CD4-positive, alpha-beta T cell treated with Interleukin-6 at 100 ng/mL for 8 hours (primary cell): ENCODE measurements around the gene OR2D2.
"Not testable (repeated sequence)": the region's sequence is repeated elsewhere in the genome, so short reads cannot be mapped to it uniquely, and the experiment has no call there.

ENCODE experiments used
- DNase-seq: peaks from one replicate; pipeline ENCODE4 v3.0.0-alpha.2; 2020; ENCODE audit warnings: mixed read lengths, low spot score

The OR2D2 gene, protein sequence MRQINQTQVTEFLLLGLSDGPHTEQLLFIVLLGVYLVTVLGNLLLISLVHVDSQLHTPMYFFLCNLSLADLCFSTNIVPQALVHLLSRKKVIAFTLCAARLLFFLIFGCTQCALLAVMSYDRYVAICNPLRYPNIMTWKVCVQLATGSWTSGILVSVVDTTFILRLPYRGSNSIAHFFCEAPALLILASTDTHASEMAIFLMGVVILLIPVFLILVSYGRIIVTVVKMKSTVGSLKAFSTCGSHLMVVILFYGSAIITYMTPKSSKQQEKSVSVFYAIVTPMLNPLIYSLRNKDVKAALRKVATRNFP

DNA sequence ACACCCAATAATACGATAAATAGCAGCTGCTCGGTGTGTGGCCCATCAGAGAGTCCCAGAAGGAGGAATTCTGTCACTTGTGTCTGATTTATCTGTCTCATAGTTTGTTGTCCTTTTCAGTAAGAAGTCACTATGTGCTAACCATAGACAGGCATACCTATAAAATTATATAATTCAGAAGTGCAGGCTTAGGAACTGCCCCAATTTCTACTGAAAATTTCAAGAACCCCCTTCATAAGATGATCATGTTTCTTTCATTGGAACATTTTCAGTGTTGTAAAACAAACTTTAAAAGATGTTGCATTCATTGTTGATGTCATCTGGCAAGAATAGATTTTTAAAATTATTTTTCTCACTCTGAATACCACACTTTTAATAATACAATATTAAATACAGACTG, at the start of gene OR2D2:
TSS of gene OR2D2 (minus strand) at position 101 of the 400 bp plus-strand sequence. CDS start at position 101, 0 bp downstream.
- no peak for DNase-seq

DNA sequence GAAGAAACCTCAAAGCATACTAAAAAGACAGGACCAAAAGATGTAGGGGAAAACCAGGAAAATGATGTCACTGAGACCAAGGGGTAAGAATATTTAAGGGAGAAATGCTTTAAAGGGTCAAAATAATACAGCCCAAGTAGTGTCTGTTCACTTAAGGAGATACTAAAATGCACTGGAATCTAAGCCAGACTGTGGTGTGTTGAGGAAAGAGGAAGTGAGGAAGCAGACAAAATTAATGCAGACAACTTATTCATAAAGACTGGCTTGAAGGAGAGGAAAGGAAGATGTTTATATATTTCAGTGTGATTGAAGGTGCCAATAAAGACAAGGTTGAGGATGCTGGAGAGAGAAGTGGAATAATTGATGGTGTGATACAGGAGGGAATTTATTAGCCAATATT, 49.7 kb upstream of the OR2D2 start:
- DNase-seq = no peak

DNA sequence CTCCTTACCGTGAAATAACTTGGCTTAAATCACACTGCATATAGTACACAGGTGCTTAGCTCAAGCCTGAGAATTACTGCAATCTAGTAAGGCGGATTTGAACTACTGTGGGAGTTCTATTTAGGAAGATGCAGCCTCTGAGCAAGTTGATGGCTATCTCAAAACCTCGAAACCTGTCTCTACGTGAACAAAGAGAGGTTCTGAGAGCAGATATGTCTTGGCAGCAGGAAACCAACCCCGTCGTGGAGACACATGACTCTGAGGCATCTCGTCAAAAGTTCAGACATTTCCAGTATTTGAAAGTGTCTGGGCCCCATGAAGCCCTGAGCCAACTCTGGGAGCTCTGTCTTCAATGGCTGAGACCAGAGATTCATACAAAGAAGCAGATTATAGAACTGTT, 39.8 kb upstream of the OR2D2 start:
- DNase-seq = no peak

DNA sequence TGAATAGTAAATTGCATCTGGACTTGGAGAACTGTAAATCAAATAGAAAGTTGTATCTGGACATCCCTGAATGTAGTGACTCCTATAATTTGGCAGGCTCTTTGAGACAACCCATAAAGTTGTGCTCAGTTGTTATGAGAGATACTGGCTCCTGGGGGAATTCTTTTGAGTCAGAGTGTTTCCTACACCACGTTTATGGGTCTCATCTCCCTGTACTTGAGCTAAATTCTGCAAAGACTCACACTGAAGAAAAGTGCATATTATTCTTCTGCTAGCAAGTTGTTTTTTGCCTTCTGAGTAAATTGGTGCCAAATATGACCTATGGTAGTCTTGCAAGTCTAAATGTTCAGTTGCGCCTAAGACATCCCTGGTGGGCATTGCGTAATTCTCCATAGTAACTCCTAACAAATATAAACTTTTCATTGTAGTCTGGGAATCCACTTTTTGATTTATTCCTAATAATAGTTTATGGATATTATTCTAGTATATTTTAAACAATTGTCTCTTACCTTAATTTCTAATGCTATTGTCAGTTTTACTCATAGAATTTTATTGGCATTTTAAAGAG, 38.9 kb upstream of the OR2D2 start:
- no peak for DNase-seq

DNA sequence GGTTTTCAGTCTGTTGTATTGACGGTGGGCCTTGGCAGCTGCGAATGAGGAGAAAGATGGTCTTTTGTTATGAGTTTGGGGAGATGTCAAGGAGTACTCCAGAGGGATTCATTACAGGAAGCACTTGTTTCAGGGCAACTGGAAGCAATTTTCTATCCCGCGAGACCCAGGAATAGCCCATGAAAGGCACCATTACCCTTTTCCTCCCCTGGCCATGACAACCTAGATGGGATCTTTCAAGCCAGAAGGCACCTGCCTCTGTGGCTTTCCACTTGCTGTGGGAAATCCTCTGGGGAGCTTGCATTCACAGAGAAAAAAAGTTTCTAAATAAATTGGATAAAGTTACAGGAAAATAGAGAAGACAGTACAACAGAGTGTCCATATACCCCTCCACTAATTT, 36.6 kb upstream of the OR2D2 start:
- DNase-seq = no peak

DNA sequence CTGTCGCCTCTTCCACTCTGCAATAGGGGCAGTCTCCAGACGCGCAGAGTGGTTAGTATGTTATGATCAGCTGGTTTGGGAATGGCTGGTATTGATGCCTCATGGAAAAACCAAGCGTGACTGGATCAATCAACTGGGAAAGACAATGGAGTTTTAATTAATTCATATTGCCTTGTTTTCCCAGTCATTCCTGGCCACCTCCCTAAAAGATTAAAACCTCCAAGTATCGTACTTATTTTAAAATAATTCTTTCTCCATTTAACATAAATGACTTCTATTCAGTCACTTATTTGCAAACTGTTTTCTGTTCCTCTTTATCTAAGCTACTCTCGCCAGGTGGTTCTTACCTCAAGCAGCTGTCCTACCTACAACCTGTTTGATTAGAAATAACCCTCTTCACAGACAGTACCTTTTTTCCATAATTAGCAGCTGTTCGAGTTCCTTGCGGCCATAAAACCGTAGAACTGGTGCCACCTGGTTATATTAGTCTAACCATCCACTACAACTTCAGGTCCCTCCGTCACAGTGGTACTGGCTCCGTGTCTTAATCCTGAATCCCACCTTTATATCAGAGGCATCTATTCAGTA, 34.8 kb upstream of the OR2D2 start:
- DNase-seq = no peak

DNA sequence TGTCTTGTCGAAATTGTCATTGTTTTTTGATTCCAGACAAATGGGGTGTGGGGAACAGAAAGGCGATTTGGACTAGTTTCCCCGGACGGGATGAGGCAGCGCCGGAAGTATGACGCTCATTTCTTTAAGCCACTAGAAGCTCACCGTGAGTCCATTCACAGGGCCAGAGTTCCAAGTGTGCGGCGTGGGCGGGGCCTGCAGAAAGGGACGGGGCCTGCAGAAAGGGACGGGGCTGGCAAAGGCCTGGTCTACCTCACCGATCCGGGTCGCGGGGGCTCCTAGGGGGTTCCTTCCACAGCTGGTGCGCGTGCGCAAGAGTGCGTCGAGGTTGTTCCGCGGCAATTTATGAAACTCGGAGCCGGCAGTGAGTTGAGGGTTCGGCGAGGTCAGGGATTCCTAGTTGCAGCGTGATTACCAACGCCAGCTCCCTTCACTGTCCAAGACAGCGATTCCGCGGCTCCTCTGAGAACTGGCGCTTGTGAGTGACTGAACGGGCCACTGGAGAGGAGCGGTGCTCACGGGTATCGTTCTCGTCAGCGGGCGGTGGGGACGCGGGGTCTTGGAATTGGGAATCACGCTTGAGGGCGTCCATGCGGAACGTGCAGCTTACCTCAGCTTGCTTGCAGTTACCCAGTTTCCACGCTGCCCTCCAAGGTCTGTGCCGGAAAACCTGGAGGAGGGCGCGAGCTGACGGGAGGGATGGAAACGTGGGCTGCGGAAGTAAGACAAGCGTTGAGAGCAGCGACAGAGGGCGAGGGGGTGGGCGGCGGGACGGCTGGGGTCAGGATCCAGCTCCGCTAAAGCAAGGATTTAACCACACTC, 34.1 kb upstream of the OR2D2 start, which contains the start of gene ZNF215:
TSS of gene ZNF215 (plus strand) at position 219 of the 822 bp plus-strand sequence. CDS start 5,847 bp downstream, outside the sequence.
- peak; percentile 26 for DNase-seq

DNA sequence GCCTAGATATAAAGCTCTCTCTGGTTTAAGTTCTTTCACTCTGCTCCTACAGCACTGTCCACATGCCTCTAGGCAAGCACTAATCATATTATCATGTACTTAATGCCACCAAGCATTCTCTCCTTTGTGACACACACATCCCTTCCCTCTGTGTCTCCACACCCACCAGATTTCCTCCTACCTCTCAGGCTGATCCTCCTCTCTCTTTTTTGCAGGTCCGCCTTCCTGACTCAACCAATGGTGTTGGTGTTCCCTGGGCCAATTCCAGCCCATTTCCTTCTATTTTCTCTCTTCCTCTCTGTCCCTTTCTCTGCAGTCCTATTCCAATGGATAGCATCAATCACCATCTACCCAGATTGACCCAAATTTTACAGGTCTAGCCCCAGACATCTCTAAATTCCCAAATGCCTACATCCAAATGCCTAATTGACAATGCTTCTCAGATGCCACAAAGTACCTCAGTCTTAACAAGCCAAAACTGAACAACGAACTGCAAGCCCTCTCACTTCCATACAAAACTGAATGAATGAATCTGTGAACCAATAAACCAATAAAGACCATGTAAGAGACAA, 33.4 kb upstream of the OR2D2 start:
- no peak for DNase-seq

DNA sequence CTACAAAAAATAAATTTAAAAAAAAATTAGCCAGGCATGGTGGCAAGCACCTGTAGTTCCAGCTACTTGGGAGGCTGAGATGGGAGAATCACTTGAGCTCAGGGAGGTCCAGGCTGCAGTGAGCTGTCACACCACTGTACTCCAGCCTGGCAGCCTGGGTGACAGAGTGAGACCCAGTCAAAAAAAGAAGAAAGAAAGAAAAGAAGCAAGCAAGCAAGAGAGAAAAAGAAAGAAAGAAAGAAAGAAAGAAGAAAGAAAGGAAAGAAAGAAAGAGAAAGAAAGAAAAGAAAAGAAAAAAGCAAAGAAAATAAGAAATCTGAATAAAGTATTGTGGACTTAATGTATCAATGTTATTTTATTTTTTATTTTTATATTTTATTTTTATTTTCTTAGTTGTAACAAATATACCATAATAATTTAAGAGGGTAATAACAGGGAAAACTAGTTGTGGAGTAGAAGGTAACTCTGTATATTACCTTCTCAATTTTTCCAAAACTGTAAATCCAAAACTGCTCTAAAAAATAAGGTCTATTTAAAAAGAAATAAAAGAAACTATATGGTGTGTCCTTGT, 32.8 kb upstream of the OR2D2 start:
- DNase-seq = no peak

DNA sequence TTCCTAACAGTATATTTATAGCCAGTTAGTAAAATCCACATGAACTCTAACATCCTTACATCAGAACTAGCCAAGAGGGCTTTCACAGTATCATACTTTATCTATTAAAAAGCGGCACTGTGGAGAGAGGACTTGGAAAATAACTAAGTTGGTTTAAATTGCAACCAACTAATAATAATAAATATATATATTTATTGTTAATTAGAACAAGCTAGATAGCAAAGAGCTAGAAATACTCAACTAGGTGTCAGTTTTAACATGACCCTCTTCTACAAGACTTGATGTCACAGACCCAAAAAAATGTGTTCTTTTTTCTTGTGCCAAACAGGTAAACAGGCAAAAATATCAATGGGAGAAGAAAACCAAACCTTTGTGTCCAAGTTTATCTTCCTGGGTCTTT, 28.4 kb upstream of the OR2D2 start, which contains the start of gene OR2D3:
TSS of gene OR2D3 (plus strand) at position 301 of the 400 bp plus-strand sequence. CDS start at position 301, 0 bp downstream.
- no peak for DNase-seq

DNA sequence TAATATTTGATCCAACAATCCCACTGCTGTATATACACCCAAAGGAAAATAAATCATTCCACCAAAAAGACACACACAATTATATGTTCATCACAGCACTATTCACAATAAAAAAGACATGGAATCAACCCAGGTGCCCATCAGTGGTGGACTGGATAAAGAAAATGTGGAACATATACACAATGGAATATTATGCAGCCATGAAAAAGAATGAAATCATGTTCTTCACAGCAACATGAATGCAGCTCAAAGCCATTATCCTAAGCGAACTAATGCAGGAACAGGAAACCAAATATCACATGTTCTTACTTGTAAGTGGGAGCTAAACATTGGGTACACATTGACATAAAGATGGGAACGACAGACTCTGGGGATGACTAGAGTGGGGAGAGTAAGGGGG, 27.4 kb upstream of the OR2D2 start:
- DNase-seq = no peak

DNA sequence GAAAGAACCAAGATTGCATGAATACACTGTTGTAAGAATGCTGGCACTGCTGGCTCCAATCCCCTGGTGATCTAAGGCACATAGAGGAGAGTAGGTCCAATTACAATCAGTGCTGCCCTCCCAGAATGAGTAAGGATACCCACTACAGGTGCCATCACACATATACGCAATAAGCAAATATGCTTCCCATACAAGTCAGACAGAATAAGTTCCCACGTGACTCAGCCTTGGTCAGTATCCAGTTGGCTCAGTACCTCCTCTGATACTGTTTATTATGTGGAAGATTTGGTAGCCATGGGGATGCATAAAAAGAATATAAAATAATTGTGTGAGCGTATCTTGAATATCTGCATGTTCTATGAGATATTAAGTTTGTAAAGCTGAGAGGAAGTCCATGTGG, 19.6 kb upstream of the OR2D2 start:
- no peak for DNase-seq

DNA sequence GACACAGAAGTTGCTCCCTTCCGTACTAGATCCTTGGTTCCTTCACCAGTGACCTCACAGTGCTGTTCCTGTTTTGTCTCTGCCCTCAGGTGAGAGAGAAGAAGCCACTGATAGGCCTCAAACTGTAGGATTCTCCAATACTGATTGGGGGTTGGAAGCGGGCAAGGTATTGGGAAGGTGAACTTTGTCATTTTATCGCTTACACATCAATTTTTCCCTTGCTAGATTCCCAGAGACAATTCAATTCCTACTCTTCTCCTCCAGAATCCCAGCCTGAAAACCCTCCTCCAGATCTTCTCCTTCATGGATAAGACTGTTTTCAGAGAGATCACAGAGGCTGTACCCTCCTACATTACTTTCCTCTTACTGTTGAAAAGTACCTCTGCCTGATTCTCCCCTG, 19.1 kb upstream of the OR2D2 start:
- DNase-seq = no peak

DNA sequence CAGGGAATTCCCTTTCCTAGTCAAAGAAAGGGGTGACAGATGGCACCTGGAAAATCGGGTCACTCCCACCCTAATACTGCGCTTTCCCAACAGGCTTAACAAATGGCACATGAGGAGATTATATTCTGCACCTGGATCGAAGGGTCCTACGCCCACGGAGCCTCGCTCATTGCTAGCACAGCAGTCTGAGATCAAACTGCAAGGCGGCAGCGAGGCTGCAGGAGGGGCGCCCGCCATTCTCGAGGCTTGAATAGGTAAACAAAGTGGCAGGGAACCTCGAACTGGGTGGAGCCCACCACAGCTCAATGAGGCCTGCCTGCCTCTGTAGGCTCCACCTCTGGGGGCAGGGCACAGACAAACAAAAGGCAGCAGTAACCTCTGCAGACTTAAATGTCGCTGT, 12.5 kb upstream of the OR2D2 start:
- not testable (repeated sequence) for DNase-seq

DNA sequence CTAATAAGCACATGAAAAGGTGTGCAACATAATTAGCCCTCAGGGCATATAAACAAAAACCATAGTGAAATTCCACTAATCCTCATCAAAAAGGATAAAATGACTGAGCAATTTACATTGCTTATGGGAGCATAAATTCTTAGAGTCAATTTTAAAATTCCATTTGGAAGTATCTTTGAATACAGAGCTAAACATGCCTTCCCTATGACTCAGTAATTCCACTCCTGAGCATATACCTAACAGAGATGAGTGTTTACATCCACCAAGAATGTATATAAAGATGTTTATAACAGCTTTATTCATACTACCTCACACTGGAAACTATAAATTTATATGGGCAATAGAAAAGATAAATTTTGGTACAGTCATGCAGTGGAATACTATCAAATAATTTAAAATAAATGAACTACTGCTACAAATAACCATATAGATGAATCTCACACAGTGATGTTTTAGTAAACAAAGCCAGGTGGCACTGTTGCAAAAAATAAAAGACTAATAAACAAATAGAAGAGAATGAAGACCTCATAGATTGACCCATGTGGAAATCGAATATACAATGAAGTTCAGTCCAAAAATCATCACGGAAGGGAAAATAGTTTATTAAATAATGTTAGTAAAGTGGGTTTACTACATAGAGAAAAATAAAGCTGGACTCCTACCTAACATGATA, 8.2 kb upstream of the OR2D2 start:
- no peak for DNase-seq

DNA sequence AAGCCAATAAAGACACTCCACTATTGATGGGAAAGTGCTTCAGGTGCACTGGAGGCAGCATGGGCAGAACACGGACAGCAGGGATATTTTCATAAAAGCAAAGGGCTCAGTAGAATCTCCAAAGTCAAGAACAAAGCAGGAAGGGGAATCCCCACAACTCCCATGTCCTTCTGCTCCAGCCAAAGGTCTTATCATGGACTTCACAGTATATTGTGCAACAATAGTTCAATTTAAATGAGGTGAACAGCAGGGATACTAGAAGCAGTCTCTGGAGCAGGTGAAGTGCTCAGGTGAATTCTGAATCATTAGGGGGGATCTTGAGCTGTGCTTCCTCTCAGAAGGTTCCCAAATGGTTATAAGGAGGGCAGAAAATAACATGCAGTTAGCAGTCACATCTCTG, 6.6 kb upstream of the OR2D2 start:
- DNase-seq = no peak

DNA sequence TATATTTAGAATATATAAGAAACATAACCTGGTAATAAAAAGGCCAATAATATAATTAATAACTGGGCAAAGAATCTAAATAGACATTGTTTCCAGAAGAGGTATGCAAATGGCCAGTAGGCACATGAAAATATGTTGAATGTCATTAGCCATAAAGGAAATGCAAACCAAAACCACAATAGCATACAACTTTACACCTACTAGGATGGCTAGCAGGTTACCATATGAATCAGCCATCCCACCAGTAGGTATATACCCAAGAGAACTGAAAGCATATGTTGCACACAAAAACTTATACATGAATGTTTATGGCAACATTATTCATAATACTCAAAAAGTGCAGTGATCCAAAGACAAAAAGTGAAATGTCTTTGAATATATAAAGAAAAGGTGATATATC, 2.7 kb upstream of the OR2D2 start:
- DNase-seq = no peak

DNA sequence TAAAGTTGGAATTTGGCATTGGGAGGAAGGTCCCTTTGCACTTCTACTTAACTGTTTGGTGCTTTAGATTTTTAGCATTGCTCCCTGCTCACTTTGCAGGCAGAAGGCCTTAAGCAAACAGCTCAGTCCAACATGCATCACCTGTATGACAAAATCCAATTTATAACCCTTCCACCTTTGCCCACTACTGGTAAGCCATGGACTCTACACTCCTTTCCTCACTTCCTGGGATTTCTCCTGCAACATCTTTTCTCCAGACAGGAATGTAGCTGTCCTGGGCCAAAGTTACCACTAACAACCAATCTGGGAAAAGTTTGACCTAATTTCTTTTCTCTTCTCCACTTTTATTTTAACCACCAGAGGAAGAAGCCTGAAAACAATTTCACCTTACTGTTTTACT, 1.8 kb upstream of the OR2D2 start:
- DNase-seq = no peak

DNA sequence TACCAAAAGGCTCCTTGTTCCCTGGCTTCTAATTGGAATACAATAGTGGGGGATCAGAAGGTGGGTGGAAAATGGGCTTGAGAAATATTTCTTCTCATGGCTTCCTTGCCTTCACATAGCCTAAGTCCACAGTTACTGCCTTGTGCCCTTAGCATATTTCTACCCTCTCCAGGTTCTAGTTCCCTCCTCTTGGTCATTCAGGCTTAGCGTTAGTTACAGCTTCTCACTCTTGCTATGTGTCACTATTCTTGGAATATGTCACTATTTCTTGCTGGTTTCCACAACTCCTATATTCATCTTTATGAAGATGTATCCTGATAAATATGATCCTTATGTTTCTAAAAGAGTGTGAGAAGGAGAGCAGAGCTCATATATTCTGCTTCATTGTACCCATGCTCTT, 2.5 kb downstream of the OR2D2 start:
- DNase-seq = no peak

DNA sequence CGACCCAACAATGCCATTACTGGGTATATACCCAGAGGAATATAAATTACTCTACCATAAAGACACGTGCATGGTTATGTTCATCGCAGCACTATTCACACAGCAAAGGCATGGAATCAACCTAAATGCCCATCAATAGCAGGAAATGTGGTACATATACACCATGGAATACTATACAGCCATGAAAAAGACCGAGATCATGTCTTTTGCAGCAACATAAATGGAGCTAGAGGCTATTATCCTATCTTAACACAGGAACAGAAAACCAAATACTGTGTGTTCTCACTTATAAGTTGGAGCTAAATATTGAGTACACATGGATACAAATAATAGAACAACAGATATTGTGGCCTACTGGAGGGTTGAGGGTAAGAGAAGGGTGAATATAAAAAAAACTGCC, 3.5 kb downstream of the OR2D2 start:
- no peak for DNase-seq

DNA sequence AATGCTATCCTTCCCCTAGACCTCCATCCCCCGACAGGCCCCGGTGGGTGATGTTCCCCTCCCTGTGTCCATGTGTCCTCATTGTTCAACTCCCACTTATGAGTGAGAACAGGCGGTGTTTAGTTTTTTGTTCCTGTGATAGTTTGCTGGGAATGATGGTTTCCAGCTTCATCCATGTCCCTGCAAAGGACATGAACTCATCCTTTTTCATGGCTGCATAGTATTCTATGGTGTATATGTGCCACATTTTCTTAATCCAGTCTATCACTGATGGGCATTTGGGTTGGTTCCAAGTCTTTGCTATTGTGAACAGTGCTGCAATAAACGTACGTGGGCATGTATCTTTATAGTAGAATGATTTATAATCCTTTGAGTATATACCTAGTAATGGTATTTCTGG, 4.6 kb downstream of the OR2D2 start:
- not testable (repeated sequence) for DNase-seq
